Measurements from ENCODE around the gene KIF6.

KIF6 gene

DNA sequence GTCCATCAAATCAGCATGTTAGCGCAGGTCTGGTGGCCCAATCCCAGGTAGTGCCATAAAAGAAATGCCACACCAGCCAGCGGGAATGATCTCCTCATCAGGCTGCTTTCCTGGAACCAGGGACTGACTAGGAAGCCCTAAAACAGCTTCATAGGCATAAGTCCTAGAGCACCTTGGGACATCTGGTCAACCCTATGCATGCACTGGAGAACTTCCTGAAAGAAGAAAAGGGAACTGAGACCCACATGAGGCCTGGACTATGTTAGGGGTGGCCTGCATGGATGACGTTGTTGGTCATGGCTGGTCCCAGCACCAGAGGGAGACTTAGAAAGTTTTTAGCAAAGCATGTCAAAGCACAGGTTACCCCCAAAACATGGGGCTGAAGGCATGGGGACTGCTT, 395.2 kb downstream of the KIF6 start:
- no peak for DNase-seq (ENCODE audit: low read depth)

DNA sequence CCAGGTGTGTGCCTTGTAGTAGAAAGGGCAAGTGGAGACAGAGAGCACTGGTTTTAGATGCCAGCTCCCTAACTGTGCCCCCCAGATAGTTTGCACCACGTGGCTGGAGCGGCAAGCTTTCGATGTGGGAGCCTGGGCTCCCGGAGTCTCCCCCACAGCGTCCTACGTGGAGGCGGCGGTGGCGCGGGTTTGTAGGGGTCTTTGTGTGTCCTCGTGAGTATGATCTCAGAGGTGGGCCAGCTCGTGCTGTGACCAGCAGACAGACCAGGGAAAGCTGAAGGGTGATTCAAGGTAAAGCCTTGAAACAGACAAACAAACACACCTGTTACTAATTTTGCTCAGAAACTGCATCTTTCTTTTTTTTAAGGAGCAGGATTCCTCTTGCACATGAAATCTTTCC, 397.1 kb downstream of the KIF6 start:
- no peak for DNase-seq (ENCODE audit: low read depth)
- no peak overlapping the region for H3K4me3 ChIP-seq (ENCODE audit: low read length)
- TF ChIP-seq, protein P1, sequence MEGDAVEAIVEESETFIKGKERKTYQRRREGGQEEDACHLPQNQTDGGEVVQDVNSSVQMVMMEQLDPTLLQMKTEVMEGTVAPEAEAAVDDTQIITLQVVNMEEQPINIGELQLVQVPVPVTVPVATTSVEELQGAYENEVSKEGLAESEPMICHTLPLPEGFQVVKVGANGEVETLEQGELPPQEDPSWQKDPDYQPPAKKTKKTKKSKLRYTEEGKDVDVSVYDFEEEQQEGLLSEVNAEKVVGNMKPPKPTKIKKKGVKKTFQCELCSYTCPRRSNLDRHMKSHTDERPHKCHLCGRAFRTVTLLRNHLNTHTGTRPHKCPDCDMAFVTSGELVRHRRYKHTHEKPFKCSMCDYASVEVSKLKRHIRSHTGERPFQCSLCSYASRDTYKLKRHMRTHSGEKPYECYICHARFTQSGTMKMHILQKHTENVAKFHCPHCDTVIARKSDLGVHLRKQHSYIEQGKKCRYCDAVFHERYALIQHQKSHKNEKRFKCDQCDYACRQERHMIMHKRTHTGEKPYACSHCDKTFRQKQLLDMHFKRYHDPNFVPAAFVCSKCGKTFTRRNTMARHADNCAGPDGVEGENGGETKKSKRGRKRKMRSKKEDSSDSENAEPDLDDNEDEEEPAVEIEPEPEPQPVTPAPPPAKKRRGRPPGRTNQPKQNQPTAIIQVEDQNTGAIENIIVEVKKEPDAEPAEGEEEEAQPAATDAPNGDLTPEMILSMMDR (conservative IDR thresholded peaks at IDR 0.05; ENCODE audit: low read length): no peak

More for the DNA sequence above, 395.2 kb downstream of the KIF6 start:
- no peak overlapping the region for H3K4me3 ChIP-seq (ENCODE audit: low read length)
- TF ChIP-seq, protein P1 (conservative IDR thresholded peaks at IDR 0.05; ENCODE audit: low read length): no peak

DNA sequence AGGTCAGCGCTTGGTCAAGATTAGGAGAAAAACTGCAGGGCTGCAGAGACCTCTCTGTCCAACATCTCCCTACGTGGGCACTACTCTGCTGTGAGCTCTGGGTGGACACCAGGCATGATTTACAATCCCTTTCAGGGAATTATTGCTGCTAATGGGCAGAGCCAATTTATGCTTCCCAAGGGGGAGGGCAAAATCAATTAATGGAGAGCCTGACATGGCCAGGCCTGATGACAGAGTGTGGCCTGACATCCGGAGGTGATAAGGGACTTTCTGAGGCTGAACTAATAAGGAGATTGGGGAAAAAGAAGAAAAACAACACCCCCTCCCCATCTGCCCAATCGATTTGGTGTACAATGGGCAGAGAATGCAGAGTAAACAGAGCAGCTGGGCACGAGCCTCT, 397.7 kb downstream of the KIF6 start:
- no peak for DNase-seq (ENCODE audit: low read depth)
- no peak overlapping the region for H3K4me3 ChIP-seq (ENCODE audit: low read length)
- TF ChIP-seq, protein P1 (conservative IDR thresholded peaks at IDR 0.05; ENCODE audit: low read length): no peak

DNA sequence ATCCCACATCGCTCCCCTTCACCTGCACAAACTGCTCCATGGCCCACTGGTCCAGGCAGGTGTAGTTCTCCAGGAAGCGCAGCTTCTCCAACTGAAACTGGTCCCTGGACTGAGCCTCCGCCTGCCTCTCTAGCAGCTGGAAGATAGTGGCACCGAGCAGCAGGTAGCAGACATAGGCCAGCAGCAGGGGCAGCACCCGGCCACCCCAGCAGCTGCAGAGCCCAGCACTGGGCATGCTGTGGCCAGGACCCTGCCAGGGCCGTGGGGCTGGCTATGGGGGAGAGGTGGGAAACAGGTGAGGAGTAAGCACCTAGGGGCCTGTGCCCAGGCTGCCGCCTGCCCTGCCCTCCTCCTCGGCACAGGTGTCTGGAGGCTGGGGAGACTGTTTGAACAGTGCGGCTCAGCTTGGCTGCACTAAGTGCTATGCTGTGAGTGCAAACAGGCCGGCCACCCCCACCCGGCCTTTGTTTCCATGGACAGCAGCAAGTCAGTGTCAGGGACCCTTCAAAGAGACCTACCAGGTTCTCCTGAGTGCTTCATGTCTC, 402.8 kb downstream of the KIF6 start, which contains the start of gene KCNK16:
TSS of gene KCNK16 (minus strand) at position 397 of the 545 bp plus-strand sequence. CDS start at position 235, 162 bp downstream.
- no peak within 1 kb of the TSS for H3K4me3 ChIP-seq (ENCODE audit: low read length)
- no peak for DNase-seq (ENCODE audit: low read depth)
- TF ChIP-seq, protein P1 (conservative IDR thresholded peaks at IDR 0.05; ENCODE audit: low read length): no peak

DNA sequence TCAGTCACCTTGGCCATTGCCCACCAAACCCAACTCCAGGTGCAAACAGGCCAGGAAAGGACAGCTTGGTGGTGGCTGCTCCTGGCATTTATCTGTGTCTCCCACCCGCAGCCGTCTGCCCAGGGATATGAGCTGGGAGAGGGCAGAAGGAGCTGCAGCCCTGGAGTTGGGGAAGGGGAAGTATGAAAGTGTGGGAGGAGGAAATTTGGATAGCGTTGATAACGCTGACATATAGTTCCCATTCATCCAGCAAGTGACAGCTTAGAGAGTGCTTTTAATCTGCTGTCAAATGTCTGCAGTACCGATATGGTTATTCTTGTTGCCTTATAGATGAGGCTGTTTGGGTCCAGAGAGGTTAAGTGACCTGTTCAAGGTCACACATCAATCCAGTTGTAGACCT, 403.4 kb downstream of the KIF6 start:
- TF ChIP-seq, protein P1 (conservative IDR thresholded peaks at IDR 0.05; ENCODE audit: low read length): no peak
- DNase-seq (ENCODE audit: low read depth): no peak
- H3K4me3 ChIP-seq (ENCODE audit: low read length): no peak overlapping the region

DNA sequence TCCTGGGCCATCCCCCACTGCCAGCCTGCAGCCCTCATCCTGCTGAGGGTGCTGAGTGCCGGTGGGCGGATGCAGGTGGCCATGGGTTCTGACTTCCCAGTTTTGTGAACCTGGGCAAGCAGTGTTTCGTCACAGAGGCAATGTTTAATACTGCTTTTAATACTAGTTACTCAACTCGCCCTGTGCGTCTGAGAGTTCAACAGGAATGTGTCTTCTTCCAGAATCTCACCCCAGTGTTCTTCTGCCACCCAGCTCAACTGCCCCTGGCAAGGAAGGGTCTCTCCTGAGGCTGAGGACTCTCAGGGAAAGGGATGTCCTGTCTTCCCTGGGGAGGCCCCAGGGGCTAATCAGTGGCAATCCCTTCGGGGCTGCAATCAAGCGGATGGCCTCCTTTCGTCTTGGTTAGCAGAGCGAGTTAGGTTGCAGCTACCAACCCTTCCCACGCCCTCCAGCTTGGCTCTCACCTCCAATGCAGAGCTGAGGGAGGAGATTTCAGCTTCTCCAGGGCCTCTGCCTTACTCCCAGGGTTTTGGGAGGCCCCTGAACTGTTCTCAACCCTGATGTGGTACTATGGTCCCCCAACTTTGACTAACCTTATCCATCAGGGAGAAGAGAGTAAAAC, 404.7 kb downstream of the KIF6 start:
- TF ChIP-seq, protein P1 (conservative IDR thresholded peaks at IDR 0.05; ENCODE audit: low read length): no peak
- H3K4me3 ChIP-seq (ENCODE audit: low read length): no peak overlapping the region

More for the DNA sequence above, 404.7 kb downstream of the KIF6 start:
- no peak for DNase-seq (ENCODE audit: low read depth)

Data from AG10803 (cell line).